Activated CD4-positive, CD25-positive, alpha-beta regulatory T cell (primary cell): ENCODE measurements around the gene CTDSPL.
"Not testable (repeated sequence)": the region's sequence is repeated elsewhere in the genome, so short reads cannot be mapped to it uniquely, and the experiment has no call there.

Experiments
- DNase-seq, 4 experiments: peaks; one replicate each; lab custom pipeline; 2025; lab: John Stamatoyannopoulos, UW

Gene CTDSPL, protein sequence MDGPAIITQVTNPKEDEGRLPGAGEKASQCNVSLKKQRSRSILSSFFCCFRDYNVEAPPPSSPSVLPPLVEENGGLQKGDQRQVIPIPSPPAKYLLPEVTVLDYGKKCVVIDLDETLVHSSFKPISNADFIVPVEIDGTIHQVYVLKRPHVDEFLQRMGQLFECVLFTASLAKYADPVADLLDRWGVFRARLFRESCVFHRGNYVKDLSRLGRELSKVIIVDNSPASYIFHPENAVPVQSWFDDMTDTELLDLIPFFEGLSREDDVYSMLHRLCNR

DNA sequence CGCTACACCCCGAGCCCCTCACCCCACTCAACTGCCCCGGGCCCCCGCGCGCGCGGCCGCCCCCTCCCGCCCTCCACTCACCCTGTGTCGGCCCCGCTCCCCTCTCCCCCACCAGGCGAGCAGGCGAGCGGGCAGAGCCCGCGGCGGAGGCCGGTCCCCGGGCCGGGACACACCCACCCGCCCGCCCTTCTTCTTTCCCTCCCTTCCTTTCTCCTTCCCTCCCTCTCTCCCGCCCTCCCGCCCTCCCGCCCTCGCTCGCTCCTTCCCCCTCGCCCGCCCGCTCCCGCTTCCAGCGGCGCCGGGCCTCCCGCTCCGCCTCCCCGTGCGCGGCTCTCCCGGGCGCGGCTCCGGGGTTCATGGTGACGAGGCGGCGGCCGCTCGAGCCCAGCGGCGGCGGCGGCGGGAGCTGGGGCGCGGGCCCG, at the start of gene CTDSPL:
Gene CTDSPL (plus strand): TSS at position 261 of the 422 bp plus-strand sequence. CDS start 320 bp downstream, outside the sequence.
- no peak for DNase-seq

DNA sequence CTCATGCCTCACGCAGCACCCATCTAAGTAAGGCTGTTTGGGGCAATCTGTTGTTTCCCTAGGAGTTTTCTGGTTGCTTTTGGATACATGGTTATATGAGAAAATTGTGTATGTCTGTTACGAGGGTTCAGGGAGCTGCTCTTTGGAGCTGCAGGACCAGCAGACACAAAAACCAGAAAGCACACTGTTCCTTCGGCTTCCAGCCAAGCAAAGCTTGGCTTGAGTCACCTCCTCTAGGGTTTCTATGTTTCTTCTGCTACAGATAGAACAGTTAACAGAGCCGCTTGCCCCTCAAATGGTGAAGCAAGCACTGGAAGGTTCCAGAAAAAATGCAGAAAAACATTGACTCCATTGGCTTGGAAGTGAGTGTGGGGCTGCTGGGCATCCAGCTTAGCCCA, 49.2 kb upstream of the CTDSPL start:
- no peak for DNase-seq

DNA sequence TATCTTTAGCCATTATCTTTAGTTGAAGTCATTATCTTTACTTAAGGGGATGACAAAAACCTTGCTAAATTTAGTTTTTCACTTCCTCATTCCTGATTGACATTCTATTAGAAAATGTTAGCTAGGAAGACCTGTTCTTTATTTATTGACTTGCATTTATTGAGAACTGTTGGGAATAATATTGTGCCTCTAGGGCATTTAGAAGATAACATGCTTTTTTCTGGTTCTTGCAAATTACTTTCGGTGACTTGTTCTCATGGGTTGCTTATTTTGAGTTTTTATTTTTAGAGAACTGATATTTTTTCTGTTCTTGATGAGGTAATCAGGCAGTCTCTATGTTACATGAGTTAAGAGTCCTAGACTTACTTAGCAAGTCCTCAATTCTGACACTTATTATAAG, 48.3 kb upstream of the CTDSPL start:
- DNase-seq = no peak

DNA sequence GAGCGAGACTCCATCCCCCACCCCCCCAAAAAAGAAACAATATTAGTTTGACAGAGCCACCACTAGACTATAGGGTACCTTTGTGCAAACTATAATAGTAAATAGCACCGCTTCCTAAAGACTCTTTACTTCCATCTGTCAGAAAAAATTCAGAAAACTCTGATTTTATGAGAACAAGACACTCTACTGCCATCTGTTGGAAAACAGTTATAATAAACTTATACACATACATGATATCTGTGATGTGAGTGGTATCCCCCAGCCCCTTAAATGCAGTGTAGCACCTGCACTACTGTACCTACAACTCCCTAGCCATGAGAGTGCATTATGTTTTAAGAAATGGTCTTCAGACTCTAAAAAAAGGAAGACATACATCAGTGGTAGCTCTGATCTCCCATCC, 47.1 kb upstream of the CTDSPL start:
- DNase-seq = no peak

DNA sequence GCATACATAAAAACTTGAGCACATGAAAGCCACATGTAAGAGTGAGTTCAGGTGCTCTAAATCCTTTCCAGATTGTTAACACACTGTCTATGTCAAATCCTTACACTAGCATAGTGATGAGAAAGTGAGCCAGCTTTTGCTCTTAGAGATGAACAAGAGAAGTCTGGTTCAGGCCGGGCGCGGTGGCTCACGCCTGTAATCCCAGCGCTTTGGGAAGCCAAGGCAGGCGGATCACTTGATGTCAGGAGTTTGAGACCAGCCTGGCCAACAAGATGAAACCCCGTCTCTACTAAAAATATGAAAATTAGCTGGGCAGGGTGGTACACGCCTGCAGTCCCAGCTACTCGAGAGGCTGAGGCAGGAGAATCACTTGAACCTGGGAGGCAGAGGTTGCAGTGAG, 46.5 kb upstream of the CTDSPL start:
- not testable (repeated sequence) for DNase-seq

DNA sequence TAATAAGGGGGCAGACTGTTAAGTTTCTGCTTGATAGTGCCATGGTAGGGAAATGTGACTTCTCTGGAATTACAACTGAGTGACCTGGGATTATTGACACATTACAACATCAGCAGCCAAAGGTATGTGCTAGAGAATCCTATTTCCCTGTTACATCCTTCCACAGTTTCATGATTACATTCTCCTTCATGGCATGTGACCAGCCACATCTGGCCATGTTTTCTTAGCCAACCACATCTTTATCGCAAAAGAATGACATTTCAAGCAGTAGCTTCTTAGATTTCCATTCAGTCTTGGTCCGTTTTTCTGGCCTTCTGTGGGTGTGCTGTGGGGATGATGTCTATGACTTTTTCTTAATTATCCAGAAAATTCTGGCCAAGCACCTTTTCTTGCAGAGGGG, 45.4 kb upstream of the CTDSPL start:
- no peak for DNase-seq

DNA sequence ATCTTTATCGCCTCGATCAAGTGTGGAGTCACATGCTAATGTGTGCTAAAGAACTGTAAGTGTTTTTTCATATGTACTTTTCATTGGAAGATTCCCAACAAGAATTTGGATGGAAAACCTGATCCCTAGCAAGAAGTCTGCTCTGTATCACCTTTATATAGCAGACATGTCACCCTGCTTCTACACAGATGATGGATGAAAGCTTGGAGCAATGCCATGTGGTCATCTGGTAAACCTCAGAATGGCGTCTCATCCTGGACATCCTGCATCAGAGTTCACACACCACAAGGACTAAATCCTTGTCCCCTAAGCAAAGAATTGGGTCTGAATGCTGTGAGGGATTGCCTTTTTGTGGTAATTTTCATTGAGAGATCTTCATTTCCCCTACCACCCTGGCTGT, 42.1 kb upstream of the CTDSPL start:
- no peak for DNase-seq

DNA sequence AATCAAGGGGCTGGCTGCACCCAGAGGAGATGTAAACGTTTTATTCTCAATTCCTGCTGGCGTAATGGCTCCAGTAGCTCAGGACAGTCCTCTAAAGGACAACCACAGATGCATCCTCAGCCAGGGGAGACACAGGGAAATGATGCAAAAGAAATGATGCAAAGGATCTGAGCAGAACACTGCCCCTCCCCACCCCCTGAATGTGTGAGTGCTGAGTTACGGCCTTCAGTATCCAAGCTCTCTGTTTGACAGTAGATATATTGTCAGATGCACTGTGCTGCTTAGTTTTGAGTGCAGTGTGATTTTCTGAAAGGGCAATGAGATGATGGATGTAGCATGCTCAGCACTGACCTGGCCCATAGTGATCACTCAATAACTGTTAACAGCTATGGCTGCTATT, 41.4 kb upstream of the CTDSPL start:
- DNase-seq = no peak

DNA sequence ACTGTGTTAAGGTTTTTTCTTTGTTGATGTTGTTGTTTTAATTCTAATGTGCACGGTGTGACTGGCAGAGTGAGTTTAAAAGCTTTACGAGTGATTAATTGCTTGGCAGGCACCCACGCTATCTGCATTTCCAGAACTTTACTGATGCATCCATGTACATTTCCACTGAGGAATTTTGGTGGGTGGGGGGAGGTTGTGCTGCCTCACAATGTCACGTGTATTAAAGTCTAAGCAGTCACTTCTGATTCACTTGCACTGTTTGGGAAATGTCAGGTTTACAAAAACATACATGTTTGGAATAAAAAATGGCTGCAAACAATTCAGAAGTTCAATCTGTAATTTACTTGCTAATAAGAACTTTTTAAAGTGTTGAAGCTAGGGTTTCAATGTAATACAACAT, 38.5 kb upstream of the CTDSPL start:
- no peak for DNase-seq

DNA sequence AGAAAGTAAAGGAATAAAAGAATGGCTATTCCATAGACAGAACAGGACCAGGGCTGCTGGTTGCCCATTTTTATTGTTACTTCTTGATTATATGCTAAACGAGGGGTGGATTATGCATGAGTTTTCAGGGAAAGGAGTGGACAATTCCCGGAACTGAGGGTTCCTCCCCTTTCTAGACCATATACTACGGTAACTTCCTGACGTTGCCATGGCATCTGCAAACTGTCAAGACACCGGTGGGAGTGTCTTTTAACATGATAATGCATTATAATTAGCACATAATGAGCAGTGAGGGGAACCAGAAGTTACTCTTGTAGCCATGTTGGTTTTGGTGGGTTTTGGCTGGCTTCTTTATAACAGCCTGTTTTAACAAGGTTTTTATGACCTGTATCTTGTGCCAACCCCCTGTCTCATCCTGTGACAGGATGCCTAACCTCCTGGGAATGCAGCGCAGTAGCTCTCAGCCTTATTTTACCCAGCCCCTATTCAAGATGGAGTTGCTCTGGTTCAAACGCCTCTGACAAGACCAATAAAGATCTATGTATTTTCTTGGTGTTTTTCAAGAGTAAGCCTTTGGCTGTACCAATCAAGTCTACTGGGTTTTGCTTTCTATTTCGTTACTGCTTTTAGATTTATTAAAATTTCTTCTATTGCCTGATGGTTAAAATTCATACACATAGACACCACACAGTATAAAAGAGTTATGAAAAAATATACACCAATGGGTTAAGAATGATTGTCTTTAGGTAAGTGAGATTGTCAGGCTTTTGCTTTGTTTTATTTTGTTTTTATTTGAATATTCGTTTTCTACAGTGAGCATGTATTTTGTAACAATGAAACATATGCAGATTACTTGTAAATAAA, 37.4 kb upstream of the CTDSPL start:
- no peak for DNase-seq

DNA sequence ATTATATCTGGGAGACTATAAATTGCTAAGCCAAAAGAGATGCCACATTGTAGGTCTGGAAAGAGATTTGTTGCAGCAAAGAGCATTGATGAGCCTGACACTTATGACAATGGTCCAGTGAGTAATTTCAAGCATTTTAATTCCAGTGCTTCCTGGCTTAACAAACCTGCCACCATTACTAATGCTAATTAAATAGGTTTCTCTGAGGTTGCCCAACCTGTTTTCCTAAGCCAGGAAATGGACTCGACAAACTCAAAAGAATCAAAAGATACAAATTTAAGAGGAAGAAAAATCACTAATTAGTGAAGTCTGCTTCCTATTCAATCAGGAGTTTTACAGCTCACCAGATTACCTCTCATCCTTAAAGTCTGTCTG, 36.7 kb upstream of the CTDSPL start:
- DNase-seq = no peak

DNA sequence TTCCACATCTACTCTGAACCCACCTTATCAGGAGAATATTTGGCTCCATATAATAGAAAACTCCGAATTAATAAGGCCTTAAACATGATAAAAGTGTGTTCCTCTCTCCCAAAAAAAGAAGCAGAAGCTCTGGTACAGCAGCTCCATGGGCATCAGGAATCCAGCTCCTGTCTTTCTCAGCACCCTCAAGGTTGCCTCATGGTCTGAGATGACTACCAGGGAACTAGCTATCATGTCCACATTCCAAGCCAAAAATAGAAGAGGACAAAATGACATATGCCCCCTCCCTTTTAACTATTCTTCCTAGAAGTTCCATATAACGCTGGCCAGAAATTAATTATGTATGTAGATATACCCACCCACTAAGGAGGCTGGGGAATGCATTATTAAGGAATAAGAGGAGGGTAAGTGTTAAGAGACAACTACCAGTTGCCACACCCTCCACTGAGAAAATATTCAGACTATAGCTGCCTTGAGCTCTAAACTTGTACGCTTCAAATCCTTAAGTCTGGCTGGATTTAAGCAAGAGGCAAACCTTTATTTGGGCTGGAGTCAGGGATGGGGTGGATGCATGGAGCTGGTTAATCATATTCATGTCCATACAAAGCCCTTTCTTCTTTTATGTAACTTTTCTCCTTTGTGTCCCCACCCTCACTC, 35.8 kb upstream of the CTDSPL start:
- DNase-seq = no peak

DNA sequence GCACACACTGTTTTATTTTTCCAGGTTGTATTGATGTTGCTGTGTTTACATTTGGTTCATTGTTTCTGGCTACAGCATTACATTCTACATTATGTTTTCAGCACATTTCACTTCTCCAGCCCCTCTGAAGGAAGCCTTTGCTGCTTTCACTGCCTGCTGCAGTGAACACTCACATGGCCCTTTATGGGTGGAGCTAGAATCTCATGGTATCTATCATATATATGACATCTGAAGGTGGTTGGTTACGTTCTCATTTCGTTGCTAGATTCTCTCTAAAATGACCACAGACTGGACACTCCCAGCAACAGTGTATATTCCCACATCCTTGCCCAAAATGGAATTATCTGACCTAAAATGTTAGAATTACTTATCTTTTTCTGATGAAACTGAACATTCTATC, 35.2 kb upstream of the CTDSPL start:
- no peak for DNase-seq

DNA sequence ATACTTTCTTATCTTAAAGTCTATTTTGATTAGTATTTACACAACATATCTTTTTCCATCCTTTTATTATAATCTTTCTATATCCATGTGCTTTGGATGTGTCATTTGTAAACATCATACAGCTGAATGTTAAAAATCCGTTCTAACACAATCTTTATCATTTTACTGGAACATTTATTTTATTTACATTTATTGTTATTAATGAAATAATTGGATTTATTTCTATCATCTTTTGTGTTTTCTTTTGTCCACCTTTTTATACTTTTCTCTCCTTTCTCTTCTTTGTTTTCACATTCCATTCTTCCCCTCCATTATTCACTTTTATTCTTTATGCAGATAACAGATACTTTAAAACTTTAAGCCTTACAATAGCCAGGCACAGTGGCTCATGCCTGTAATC, 34.7 kb upstream of the CTDSPL start:
- DNase-seq = no peak

DNA sequence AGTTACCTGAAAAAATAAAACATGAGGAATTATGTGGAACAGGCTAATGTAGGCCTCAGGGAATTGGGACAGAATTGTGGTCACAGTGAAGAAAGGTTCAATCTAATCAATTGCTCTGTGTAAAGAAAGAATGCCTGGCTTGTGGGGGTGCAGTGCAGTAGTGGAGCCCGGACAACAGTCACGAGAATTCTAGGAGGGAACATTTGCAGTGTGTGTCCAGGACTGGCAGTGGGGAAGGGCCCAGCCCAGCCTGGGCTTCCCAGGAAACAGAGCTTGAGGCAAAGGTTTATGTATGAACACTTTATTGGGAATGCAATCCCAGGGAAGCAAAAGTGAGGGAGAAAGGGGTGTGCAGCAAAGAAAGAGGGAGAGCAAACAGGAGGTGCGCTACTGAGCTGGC, 29.2 kb upstream of the CTDSPL start:
- DNase-seq = no peak

DNA sequence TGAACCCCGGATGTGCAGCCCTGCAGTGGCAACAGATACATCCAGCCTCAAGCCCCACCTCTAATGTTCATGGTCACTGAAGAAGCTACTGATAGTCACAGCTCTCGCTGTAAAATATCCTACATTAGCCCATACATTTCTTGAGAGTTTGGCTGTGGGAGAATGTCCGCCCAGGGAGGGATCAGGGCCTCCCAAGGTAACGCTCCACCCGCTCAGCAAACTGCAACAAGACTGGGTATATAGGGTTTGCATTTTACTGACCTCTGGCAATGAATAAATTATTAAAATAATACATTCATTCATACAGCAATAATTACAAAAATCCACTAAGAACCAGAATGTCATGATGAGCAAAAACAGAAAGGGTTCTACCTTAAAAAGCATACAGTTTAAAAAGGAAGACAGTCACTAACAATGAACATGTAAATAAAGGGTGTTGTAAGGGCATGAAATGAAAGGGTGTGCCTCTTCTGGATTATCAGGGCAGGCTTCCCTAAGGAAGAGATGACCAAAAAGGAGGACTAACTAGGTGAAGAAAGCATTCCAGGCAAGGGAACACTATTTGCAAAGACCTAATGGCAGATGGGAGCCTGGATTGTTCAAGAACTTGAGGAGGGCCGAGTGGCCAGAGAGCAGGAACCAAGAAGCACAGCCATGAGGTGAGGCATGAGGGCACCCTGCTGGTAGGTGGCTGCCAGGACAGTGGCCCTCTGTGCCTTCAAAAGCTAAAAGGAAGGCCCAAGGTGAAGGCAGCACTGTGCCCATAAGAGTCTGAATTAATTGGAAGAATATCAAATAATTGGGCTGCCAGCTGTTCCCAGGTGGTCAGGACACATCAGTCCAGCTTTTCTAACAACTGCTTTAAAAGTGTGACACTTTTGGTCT, 28.1 kb upstream of the CTDSPL start:
- DNase-seq = no peak

DNA sequence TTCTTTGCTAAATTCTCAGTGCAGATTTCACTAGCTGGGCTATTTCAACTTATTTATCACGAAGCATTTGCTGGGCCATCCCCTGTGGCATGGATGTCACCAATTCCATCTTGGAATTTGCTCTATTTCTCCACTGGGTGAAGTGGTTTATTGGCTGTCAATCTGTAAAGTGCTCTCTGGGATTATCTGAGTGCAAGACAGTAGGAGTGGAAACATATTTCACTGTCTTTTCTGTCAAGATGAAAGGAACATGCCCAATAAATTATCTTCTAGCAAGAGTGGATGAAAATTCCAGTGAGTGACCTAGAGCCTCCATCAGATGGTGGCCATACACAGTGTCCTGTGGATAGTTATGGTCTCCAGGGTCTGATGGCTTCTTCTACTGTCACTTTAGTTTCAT, 25.1 kb upstream of the CTDSPL start:
- DNase-seq = no peak

DNA sequence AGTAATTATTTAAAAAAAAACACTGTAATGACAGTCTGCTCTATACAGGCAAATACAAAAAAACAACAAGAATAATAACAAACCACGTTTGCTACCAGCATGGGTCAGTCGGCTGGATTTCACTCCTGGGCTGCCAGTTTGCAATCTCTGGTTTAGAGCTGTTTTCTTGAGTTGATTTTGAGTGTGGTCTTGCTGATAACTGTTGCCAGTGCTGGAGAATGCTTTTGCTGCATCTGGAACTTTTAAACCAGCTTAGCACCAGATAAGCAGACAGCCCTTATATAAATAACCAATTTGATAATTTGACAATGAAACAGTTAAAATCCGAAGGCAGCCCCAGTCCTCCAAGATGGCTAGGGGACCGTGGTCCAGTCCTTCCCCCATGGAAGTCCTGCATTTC, 14.0 kb upstream of the CTDSPL start:
- no peak for DNase-seq

DNA sequence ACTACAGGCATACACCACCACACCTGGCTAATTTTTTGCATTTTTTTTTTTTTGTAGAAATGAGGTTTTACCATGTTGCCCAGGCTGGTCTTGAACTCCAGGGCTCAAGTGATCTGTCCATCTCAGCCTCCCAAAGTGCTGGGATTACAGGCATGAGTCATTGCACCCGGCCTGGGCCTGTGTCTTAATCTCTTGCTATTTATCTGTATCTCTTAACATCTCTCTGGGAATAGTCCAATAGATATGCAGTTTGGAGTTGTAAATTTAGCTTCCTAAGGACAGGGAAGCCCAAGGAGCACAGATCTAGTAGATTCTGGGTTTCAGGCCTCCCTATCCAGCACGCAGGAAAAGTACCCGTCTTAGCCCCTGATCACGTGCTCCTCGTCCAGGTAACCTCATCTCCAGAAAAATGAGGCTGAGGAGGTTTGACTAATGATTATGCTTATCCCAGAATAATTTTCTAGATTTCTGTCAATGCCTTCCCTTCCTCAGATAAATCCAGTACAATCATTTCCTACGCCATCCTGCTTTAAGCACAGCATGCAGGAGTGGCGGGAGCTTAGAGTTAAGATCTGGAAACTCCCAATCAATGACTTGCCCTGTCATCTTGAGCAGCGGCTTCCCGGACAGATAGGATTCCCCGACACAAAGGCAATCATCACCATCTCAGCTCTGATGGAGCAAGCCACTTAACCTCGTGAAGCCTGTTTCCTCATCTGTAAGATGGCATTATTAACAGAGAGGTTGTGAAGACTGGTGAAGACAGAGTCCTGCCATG, 12.3 kb upstream of the CTDSPL start:
- no peak for DNase-seq

DNA sequence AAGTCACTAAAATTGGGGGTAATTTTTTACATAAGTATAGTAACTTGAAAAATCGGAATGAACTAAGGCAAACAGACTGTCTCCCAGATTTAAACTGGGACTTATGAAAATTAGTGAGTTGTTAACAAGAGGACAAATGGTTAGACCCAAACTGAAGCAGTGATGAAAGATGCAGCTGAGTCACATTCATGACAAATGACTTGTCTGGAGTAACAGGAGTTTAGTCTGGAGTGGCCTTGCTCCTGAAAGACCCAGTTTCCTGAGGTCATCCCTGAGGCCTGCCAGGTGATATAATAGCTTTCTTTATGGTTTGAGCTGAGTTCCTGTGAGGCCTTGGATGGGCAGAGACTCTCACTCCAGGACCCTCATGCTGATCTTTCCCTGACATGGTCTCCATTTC, 9.6 kb upstream of the CTDSPL start:
- DNase-seq = no peak

DNA sequence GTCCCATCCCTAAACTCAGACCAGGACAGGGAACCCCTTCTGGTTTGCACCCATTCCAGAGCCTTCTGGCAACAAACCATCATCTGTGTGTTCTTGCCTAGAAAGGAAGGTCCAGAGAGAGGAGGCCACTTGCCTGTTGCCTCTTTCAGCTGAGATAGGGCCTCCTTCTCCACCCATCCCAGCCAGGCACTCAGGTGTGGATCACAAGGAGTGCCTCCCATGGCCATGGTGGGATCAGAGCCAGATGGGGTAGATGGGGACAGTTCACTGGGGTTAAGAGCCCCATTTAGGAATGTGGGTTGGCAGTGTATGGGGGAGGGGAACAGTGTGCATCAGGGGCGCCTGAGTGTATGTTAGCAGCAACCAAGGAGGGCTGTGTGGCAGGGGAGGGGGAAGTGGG, 8.9 kb upstream of the CTDSPL start:
- no peak for DNase-seq
